Subcutaneous preadipocyte (primary cell): ENCODE data around the gene RPL21. TPM values are rescaled to one million over a fixed set of nuclear protein-coding genes. Genes with fewer than 3 reads are reported as not detected.

Experiments
- small RNA-seq: library from RNA; depleted of rRNA; stranded (forward); fragments of <200 nt; gene quantifications from one replicate; pipeline ENCODE3, GENCODE V24; 2012
- total RNA-seq: library from RNA; depleted of rRNA; stranded (reverse); fragments of >200 nt; gene quantifications from 2 replicates; pipeline ENCODE4 v1.2.3, GENCODE V29; 2012

The RPL21 gene
- 562 and 1,052 TPM in 2 replicates for total RNA-seq

GRCh38 chr13:27251166-27252091 lies at the start of gene RPL21:
TSS of gene RPL21 (plus strand) at chr13:27251558. CDS start at chr13:27253777, 2,219 bp downstream.

GRCh38 chr13:27270594-27271520 lies 19.5 kb downstream of the RPL21 start, which contains the start of gene RASL11A:
TSS of gene RASL11A (plus strand) at chr13:27270830. CDS start at chr13:27270945, 115 bp downstream.

Small RNA genes lying within 50 kb of the gene (small RNA-seq; reads per million reads assigned to genes)
- gene SNORA27: not detected
- gene SNORD102: not detected

Other genes with a start within 250 kb of the RPL21 start
- gene USP12, start 79.7 kb upstream of the RPL21 start, total RNA-seq: 17.3 and 21.9 TPM in 2 replicates
- gene RASL11A, start 19.3 kb downstream of the RPL21 start, total RNA-seq: 8.0 and 12.5 TPM in 2 replicates
- gene GTF3A, start 173.1 kb downstream of the RPL21 start, total RNA-seq: 153 and 176 TPM in 2 replicates
- 49.5 and 62.5 TPM in 2 replicates for gene MTIF3, start 199.0 kb downstream of the RPL21 start, total RNA-seq